Midbrain (tissue), 1 donor: Measurements from ENCODE around the gene MAPK6.
"Not testable (repeated sequence)": the region's sequence is repeated elsewhere in the genome, so short reads cannot be mapped to it uniquely, and the experiment has no call there.

ENCODE experiments used
- DNase-seq: peaks from one replicate; lab custom pipeline; 2025; lab: John Stamatoyannopoulos, UW

MAPK6 gene

GRCh38 chr15:52080706-52081392 lies 61.8 kb downstream of the MAPK6 start:
- DNase-seq = no peak

- no peak for DNase-seq
Observed at GRCh38 chr15:52082197-52083036, 63.4 kb downstream of the MAPK6 start.

GRCh38 chr15:52083037-52083359 lies 64.0 kb downstream of the MAPK6 start:
- not testable (repeated sequence) for DNase-seq

- no peak for DNase-seq
Observed at GRCh38 chr15:52083603-52084002, 64.6 kb downstream of the MAPK6 start.

GRCh38 chr15:52085299-52085698 lies 66.3 kb downstream of the MAPK6 start:
- DNase-seq = no peak

- no peak for DNase-seq
Observed at GRCh38 chr15:52086011-52086786, 67.2 kb downstream of the MAPK6 start.

GRCh38 chr15:52090193-52090592 lies 71.2 kb downstream of the MAPK6 start:
- no peak for DNase-seq

GRCh38 chr15:52093167-52093538 lies 74.1 kb downstream of the MAPK6 start:
- no peak for DNase-seq

- DNase-seq = no peak
Observed at GRCh38 chr15:52093539-52094510, 74.8 kb downstream of the MAPK6 start.

GRCh38 chr15:52094811-52095584 lies 76.0 kb downstream of the MAPK6 start:
- DNase-seq = no peak

- DNase-seq = no peak
Observed at GRCh38 chr15:52095597-52096262, 76.7 kb downstream of the MAPK6 start.

- DNase-seq = not testable (repeated sequence)
Observed at GRCh38 chr15:52096536-52096935, 77.5 kb downstream of the MAPK6 start.

GRCh38 chr15:52097180-52097579 lies 78.2 kb downstream of the MAPK6 start:
- no peak for DNase-seq

GRCh38 chr15:52098323-52098722 lies 79.3 kb downstream of the MAPK6 start:
- DNase-seq = no peak

- DNase-seq = no peak
Observed at GRCh38 chr15:52099651-52100272, 80.7 kb downstream of the MAPK6 start.

- no peak for DNase-seq
Observed at GRCh38 chr15:52100807-52101442, 81.9 kb downstream of the MAPK6 start.

GRCh38 chr15:52101542-52102323 lies 82.7 kb downstream of the MAPK6 start:
- no peak for DNase-seq

- no peak for DNase-seq
Observed at GRCh38 chr15:52102463-52102862, 83.4 kb downstream of the MAPK6 start.
